ENCODE data around the gene CYFIP1.

CYFIP1 gene

DNA sequence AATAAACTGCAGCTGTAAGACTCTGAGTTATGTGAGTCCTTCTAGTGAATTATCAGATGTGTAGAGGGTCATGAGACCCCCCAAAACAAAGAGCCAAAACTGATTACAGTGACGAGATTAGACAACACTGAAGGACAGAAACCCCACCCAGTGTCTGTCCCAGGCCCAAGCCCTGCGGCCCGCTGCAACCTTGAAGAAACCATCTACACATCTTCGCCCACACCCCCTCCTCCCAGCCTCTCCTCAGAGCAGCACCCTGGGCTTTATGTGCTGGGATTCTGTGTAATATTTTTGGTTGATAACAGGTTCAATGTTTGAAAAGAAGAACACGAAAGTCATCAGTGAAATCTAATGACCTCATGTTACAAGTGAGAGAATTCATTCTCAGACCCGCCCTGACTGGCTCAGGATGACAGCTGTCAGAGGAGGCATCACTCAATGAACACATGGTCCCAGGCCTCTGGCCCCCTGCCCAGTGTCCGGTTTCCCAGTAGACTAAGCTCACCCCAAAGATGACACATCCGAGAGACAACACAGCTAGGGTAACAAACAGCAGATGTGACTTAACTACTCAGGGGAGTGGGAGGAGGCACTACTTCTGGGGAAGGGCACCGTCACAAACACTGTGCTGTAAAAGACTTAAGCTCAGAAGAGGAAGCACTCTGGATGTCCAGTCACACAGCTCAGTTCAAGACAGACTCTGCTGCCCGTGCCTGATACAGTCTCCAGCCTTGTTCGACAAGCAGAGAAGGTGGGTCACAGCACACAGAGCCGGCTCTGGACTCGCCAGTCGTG lies 92.8 kb downstream of the CYFIP1 start:
- DNase-seq = no peak

DNA sequence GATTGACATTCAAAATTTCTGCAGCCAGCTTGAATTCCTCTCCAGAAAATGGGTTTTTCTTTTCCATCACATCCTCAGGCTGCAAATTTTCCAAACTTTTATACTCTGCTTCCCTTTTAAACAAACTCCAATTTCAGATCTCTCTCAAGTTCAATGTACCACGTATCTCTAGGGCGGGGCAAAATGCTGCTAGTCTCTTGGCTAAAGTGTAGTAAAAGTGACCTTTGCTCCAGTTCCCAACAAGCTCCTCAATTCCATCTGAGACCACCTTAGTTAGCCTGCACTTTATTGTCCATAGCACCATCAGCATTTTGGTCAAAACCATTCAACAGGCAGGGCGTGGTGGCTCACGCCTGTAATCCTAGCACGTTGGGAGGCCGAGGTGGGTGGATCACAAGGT lies 95.0 kb downstream of the CYFIP1 start:
- DNase-seq = no peak

DNA sequence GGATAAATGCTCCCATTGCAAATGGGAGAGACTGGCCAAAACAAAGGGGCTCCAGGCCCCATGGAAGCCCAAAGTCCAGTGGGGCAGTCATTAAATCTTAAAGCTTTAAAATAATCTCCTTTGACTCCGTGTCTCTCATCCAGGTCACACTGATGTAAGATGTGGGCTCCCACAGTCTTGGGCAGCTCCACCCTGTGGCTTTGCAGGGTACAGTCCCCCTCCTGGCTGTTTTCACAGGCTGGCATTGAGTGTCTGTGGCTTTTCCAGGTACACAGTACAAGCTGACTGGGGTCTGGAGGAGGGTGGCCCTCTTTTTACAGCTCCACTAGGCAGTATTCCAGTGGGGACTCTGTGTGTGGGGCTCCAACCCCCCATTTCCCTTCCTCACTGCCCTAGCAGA lies 95.8 kb downstream of the CYFIP1 start:
- DNase-seq = peak in 1 of 2 donors; percentile 18

DNA sequence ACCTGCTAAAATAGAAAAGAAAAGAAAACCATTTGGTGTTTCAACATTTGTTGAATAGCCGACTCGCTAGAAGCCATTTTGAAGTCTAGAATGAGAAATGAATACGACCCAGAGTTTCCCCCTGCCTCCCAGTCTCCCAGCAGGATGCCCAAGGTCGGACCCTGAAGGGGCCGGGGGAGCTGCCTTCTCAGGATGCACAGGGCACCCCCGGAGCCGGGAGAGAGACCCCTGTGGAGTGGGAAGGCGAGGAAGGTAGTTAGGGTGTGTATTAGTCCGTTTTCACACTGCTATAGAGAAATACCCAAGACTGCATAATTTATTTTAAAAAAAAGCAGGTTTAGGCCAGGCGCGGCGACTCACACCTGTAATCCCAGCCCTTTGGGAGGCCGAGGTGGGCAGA lies 97.0 kb downstream of the CYFIP1 start:
- DNase-seq = no peak

DNA sequence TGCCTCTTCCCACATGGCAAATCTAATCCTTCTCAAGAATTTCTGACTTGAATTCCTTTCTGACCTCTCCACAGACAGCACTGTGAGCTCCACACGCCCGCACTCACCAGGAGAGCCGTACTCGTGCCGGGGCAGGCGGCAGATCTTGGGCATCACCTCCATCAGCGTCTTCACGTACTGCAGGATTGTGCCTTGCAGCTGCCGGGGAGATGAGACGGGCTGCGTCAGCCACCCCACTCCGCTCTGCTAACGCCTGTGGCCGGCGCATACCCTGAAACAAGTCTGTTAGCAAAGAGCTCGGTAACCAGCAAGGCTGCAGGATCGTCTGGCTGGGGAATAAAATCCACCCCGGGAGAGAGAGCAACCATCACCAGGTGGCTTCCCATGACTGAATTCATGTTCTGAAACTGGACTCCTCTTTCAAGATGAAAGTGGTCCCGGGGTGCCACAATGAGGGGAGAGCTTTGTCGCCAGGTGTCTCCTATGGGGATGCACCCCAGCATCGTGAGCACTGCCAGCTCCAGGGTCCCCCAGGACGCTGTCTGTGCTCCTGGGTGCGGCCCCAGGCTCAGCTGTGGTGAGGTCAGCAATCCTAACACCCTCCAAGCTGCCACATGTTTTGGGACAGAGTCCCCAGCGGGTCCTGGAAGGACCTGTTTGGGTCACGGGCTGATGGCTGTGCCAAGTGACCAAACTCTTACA lies 98.3 kb downstream of the CYFIP1 start:
- DNase-seq = no peak

DNA sequence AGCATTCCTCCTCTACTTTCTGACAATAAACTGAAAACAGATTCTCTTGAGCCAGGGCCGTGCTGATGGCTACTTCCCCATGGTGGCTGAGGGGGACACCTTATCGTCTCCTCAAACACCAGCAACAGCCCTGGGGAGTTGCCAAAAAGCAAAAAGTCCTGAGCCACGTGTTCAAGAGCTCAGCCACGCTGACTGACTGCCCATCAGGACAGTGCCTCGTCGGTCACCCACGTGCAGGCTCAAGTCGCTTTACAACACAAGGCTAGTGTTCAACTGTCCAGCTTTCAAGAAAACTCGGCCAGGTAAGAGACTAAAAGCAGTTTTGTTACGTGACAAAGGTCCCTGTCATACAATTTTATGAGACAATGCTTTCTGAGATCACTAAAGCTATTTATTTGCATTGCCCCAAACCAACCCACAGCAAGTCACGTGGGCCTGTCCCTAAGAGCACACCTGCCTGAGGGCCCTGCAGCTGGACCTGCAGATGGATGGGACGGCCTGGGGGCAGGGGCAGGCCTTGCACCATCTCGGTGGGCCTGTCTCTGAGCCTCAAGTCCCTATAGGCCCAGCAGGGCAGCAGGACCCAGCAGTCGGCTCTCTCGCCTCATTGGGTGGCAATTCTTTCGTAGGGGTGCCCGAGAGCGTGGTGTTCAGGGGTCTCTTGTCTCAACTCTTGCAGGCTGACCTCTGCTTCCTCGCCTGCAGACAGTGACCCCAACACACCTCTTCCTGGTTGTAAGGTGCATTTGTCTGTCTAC lies 99.0 kb downstream of the CYFIP1 start:
- DNase-seq = no peak

DNA sequence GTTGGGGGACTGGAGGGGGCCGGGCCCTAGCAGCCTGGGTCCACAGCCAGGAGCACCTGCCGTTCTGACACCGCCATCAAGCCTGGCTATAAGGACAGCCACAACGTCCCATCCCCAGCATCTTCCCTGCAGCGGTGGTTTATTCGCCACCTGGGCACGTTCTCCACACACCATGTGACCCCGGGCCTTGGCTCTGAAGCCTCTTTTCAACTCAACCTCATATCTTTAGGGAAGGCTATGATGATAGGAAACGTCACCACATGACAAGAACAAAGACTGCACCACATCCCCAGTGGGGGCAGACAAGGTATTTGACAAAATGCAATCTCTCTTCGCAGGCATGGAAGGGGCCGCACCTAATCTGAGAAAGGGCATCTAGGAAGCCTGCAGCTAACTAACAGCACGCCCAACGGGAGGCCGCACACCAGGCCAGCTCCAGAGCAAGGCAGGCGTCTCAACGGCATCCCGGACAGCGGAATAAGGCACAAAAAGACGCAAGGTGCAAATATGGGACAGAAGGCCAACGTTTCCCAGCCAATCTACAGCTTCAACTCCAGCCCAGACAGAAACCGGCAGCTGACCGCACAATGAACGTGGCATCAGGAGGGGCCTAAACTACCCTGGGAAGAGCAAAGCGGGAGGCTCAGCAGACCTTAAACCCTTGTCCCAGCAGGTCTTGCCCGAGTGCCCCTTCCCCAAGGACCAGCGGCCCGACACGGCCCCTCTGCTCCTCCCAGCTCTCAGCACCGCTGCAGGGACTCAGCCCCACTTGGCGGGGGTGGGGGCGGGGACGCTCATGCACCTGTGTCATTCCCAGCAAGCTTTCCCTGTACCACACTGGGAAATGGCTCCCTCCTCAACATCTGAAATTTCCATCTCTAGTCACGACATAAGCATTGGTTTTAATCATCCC lies 99.8 kb downstream of the CYFIP1 start:
- no peak for DNase-seq

DNA sequence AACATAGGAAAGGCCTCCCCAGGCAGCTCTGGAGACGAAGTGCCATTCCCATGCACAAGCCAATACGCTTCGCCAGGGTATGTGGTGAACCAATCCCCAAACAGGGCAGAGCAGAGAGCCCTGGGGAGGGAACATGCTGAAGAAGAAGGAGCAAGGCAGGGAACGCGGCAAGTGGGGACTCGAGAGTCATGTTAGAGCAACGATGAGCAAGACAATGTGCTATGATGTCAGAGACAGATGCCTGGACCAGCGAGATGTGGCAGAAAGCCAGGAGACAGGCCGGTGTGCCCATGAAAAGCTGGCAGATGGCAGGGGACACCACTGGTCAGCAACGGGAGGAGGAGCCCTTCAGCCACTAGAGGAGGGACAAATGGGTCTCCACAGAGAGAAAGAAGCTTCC lies 102.1 kb downstream of the CYFIP1 start:
- no peak for DNase-seq

DNA sequence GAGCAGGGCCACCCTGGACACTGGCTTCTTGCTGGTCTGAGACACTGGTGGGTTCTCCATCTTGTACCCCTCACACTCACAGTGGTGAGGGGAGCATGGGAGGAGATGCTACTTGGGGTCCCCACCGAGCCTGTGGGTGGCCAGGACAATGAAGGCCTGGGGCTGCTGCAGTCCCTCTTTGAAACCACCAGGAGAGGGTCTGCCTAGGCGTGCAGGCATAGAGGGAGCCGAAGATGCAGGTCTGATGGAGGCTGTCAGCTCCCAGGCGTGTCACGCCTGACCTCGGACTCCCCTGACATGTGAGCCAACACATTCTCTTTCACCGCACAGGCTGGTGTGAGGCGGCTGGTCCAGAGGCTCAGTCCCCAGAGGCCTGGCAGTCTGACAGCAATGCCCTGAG lies 102.6 kb downstream of the CYFIP1 start:
- no peak for DNase-seq

DNA sequence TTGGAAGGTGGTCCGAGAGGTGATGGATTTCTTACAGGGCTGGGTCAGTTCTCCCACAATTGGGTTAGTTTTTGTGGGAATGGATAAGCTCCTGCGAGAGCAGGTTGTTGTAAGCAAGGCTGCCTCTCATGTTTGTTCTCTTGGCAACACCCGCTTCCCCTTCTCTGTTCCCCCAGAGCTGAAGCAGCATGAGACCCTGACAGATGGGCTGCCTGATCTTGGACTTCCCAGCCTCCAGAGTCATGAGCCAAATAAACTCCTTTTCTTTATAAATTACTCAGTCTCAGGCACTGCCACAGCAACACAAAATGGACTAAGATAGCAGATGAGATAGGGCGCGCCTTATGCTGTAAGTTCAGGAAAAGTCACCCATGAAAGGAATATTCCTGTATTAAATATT lies 103.1 kb downstream of the CYFIP1 start:
- DNase-seq = no peak

DNA sequence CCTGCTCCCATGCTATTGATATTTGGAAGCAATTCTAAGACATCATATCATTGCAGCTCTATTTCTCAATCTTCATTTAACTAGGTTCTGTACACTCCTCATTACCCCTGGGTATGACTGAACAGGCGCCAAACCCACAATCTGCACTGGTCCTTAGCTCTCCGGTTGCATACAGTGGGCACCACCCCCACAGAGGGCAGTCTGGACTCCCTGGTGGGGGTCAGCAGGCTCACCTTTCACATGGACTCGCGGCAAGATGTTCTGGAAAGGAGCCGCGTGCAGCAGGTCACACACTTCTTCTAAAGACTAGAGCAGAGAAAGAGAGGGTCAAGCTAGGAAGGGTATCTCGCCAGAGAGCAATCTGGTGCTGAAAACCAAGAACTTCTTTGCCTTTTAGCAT lies 105.2 kb downstream of the CYFIP1 start:
- no peak for DNase-seq

DNA sequence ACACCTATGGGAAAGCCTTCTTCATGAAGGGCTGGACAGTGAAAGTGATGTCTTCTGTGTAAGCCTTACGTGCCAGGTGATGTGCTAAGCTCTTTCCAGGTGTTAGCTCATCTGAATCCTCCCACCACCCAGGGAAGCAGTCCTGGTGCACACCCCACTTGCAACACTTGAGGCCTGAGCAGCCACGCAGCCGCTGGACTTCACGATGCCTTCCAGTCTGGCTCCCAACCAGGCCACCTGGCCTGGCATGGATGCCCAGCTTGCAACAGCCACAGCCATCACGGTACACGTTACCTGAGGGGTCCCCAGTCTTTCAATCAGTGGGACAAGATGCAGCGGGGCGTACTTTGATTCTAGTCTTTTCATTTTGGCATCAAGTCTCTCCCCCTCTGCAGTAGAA lies 105.9 kb downstream of the CYFIP1 start:
- DNase-seq = no peak

DNA sequence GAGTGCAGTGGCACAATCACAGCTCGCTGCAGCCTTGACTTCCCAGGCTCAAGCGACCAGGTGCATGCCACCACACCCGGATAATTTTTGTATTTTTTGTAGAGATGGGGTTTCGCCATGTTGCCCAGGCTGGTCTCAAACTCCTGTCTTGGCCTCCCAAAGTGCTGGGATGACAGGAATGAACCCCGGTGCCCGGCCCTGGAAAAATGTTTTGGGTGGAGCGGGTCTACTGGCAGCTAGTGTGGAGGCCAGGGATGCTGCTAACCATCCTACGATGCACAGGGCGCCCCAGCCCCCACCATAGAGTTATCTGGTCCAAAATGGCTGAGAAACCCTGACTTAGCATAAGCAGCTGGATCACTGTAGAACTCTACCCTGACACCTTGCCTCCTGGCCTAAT lies 106.3 kb downstream of the CYFIP1 start:
- no peak for DNase-seq

DNA sequence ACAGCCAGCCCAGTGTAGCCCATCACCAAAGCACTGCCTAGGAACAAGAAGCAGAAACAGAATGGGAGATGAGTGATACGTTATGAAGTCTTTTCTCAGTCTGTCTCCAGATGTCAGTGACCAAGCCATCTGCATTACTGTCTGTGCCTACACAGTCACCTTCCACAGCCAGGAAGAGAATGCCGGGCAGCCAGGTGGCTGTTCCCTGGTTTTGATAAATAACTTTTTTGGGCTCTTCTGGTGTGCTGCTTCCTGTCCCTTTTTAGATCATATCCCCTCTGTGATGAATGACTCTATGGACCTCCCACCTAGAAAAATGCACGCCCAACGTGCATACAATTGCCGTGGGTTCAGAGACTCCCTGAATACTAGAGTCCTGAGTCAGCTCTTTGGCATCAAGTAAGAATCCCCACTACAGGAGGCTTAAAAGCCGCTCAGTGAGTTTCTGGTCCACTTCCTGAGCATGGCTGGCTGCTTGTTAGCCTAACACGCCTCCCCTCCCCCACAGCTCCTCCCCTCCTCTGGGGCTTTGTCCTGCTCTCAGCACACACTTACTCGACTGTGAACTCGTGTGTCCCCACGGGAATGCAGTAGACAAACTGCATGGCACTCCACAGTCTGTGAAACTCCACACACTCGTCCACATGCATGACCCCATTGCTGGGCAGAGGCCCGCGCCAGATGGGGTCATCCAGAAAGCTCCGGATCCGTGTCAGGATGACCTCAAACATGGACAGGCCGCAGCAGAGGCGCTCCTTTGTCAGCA lies 107.0 kb downstream of the CYFIP1 start:
- DNase-seq = no peak

DNA sequence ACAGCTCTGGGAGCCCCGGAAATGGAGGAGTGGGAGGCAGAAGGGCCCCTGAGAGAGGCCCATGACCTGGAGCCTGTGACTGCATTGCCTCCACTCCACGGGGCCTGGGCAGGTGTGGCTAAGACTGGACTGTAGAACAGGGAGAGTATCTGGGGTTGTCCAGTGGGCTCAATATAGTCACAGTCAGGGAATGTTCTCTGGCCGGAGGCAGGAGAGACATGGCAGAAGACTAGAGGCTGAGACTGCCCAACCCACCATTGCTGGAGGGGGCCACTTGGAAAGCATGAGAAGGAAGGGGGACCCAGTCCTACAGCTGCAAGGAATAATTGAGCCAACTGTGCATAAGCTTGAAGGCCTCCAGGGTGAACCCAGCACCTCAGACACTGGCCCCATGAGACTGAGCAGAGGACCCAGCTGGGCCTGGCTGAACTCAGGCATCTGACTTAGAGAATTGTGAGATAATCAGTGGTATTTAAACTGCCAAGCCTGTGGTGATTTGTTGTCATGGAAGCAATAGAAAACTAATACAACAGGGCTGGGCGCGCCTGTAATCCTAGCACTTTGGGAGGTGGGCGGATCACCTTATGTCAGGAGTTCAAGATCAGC lies 108.6 kb downstream of the CYFIP1 start:
- DNase-seq = no peak

DNA sequence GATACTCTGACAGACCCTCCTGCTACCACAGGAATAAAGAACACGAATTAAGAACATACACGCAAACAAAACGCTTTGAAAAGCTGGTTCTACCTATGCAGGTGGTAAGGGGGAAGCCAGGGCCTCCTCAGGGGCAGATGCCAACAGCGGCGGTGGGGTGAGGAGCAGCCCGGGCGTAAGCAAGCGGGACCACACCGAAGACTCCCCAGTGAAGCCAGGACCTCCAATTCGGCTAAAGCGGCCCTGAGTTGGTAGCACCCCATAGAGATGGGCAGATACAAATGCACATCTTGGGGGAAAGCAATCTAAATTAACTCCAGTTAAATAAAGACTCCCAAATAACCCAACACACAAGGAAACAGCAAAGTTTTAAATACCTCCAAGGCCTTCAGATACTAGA lies 109.3 kb downstream of the CYFIP1 start:
- no peak for DNase-seq

DNA sequence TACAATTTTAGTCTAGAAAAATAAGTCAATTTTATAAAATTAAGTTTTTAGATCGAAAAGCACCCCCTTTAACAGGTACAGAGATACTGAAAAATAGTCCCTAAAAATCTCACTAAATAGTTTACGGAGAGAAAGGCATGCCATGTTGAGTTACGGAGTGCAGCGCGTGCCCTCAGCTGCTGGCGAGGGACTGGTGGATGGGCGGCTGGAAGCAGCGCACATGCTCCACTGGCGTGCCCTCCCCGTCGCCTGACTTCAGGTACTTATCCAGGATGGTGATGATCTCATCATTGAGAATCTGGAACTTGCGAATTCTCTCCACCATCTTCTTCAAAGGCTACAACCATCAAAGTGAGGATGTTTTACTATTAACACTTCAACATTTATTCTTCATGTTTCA lies 110.3 kb downstream of the CYFIP1 start:
- DNase-seq = no peak

DNA sequence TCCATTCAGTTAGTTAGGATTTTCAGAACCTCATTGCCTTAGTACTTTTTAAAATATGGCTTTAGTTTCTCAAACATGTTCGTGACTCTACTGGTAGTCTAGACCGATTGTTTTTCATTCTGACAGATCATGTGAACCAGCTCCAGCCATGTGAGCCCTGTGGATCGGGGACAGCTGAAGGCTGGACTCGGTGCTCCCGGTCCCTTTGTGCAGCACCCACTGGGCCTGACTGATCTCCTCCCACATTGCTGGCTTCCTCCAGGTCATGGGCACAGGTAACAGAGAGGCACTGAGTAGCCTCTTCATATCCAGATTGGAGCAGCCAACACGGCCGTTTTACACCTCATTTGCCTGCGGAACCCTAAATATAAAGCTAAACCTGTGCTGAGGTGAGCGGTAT lies 111.2 kb downstream of the CYFIP1 start:
- no peak for DNase-seq

DNA sequence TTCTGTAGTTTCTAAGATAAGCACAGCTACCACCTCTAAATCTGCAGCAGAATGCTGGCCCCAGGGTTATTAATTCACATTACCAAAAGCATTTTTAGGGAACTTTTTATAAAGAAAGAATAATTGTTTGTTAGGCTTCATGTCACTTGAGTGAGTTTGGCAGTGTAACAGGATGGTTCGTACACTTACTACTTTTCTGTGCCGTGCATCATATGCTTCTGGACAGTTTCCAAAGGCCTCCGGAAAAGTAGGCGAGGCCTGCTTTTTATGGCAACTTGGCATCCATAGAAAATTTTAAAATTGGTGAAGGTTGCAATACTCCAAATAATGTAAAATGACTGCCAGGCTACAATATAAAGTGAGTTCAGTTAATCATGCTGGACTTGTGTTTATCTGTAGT lies 111.7 kb downstream of the CYFIP1 start:
- no peak for DNase-seq

DNA sequence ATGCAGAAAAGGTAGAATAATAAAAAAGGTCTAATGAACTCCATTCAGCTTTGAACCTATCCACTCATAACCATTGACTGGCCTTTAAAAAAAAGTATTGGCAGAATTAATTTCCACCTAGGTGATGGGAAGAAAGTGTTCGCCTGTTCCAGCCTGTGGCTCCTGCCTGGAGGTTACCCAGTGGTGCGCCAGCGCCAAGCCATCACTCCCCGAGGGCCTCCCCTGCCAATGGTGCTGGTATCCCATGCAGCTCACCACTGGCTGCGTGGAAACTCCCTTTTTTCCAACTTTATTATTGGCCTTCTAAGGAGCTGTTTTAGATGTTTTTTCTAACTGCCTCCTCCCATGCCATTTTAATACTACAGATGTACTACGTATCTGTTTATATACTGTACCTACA lies 112.3 kb downstream of the CYFIP1 start:
- DNase-seq = no peak

DNA sequence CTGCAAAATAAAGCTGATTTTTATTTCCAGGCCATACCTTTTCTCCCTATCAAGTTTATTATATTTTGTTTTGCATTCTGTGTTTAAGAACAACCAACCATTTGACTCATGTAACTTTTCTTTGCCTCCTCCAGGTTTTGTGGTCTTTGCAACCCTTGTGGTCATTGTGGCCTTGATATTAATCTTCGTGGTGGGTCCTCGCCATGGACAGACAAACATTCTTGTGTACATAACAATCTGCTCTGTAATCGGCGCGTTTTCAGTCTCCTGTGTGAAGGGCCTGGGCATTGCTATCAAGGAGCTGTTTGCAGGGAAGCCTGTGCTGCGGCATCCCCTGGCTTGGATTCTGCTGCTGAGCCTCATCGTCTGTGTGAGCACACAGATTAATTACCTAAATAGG lies 114.1 kb downstream of the CYFIP1 start:
- DNase-seq = no peak

DNA sequence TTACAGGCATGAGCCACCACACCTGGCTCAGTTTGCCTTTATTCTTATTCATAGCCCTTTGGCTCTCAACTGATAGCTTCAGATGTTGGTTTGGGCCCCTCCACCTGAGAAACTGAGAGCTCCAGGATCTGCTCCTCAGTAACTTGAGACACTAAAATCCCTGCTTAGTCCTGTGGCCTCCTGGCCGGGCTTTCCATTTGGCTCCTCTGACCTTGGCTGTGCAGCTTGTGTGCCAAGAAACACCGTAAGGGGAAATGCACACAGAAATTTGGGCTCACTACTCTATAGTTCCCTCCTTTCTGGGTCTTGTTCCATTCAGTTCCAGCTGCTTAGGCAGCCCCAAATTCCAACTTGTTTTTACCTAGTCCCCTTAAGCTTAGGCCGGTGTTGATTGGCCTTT lies 116.8 kb downstream of the CYFIP1 start:
- DNase-seq = no peak

All from CD4-positive, alpha-beta T cell treated with Interferon alpha-2 for 1 hour (primary cell).